WERI-Rb-1 (cell line): ENCODE data around the gene ABHD17C.

ENCODE experiments used
- DNase-seq: peaks from one replicate; pipeline ENCODE4 v3.0.0-alpha.2; 2020
- H3K27ac ChIP-seq: fragments of 250-450 bp; sonication (Bioruptor Pico); 2 replicates; pipeline ENCODE4 v1.5.1; 2020; ENCODE audit warnings: mild to moderate bottlenecking, moderate library complexity
- H3K27me3 ChIP-seq: fragments of 250-450 bp; sonication (Bioruptor Pico); 2 replicates; pipeline ENCODE4 v1.5.1; 2021; ENCODE audit warnings: mild to moderate bottlenecking, low read depth, moderate library complexity; ENCODE audit not compliant: insufficient read depth, severe bottlenecking
- H3K36me3 ChIP-seq: fragments of 250-450 bp; sonication (Bioruptor Pico); 2 replicates; pipeline ENCODE4 v1.5.1; 2020; ENCODE audit warnings: mild to moderate bottlenecking, moderate library complexity
- H3K4me3 ChIP-seq: 2 replicates; pipeline ENCODE4 v1.5.1; 2011; ENCODE audit warnings: low read depth, mild to moderate bottlenecking, control low read depth, low read length
- H3K9me3 ChIP-seq: fragments of 250-450 bp; sonication (Bioruptor Pico); 2 replicates; pipeline ENCODE4 v1.5.1; 2021; ENCODE audit warnings: mild to moderate bottlenecking, moderate library complexity; ENCODE audit not compliant: severe bottlenecking
- TF ChIP-seq, protein P1 (sequence below): IDR thresholded peaks from 2 replicates; pipeline ENCODE4 v1.5.1; 2011; ENCODE audit warnings: low read depth, mild to moderate bottlenecking, control low read depth, inconsistent platforms, low read length

ABHD17C gene

DNA sequence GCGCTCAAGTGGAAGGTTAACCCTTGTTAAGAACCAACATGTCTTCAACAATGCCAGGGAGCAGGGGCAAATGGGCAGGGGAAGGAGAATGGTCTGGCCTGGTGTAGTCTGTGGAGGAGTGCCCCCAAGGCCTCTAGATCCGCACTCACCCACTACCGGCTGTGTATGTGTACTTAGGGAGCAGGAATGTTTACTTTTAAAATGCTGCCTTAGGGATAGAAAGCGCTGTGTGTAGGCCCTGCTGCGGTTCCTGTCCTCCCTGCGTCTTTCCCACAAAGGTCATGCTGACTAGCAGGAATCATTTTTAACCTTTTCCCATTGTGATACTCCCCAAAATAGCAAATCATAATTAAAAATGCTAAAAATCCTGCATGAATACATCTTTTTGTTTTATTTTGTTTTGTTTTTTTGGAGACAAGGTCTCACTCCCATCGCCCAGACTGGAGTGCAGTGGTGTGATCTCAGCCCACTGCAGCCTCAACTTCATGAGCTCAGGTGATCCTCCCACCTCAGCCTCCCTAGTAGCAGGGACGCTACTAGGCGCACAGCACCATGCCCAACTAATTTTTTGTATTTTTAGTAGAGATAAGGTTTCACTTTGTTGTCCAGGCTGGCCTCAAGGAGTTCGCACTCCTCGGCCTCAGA, 48.2 kb downstream of the ABHD17C start:
- no peak for DNase-seq

DNA sequence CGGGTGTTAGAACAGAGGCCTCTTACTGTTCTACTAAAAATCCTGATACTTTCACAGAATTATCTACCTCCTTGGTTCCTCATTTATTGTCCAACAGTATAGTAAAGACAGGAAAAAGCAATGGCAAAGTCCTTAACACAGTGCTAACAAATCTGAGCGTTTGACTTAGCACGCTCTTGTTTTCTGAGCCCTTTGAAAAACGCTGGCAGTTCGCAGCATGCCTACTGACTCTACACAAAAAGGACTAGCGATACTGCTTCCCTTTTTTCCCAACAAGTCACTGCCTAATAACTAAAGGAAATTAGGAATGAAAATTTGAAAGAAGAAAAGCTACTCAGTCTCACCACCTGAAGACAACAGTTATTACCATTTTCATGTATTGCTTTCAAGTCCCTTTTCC, 49.3 kb downstream of the ABHD17C start:
- no peaks in the 10 kb centered on the region for H3K27me3 ChIP-seq
- no peak overlapping the region for H3K27ac ChIP-seq
- TF ChIP-seq, protein P1, sequence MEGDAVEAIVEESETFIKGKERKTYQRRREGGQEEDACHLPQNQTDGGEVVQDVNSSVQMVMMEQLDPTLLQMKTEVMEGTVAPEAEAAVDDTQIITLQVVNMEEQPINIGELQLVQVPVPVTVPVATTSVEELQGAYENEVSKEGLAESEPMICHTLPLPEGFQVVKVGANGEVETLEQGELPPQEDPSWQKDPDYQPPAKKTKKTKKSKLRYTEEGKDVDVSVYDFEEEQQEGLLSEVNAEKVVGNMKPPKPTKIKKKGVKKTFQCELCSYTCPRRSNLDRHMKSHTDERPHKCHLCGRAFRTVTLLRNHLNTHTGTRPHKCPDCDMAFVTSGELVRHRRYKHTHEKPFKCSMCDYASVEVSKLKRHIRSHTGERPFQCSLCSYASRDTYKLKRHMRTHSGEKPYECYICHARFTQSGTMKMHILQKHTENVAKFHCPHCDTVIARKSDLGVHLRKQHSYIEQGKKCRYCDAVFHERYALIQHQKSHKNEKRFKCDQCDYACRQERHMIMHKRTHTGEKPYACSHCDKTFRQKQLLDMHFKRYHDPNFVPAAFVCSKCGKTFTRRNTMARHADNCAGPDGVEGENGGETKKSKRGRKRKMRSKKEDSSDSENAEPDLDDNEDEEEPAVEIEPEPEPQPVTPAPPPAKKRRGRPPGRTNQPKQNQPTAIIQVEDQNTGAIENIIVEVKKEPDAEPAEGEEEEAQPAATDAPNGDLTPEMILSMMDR = no peak
- H3K9me3 ChIP-seq = no peaks in the 10 kb centered on the region
- H3K36me3 ChIP-seq = no peaks in the 10 kb centered on the region
- no peak overlapping the region for H3K4me3 ChIP-seq
- DNase-seq = no peak

More for the DNA sequence above, 48.2 kb downstream of the ABHD17C start:
- TF ChIP-seq, protein P1 = no peak
- Histone ChIP-seq H3K36me3 (no peaks in the 10 kb centered on the region), H3K27me3 (no peaks in the 10 kb centered on the region), H3K9me3 (no peaks in the 10 kb centered on the region), H3K27ac (no peak overlapping the region), H3K4me3 (no peak overlapping the region)

DNA sequence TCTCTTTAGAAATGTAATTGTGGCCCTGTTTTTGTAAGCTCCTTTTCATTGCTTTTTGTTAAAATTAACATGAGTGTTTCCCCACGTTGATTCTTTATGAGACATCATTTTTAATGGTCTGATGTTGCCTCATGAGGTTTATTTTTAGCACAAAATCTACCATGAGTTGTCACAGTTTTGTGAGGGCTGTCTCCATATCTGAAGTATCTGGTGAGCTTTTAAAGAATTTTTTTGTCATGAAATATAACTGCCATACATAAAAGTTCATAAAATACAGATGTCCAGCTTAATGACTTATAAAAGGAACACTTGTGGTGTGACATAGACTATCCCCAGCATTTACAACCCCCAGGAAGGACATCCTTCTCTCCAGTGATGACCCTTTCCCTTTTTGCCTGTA, 49.7 kb downstream of the ABHD17C start:
- Histone ChIP-seq H3K9me3 (no peaks in the 10 kb centered on the region), H3K27ac (no peak overlapping the region), H3K4me3 (no peak overlapping the region), H3K27me3 (no peaks in the 10 kb centered on the region), H3K36me3 (no peaks in the 10 kb centered on the region)
- TF ChIP-seq, protein P1 = no peak
- no peak for DNase-seq

DNA sequence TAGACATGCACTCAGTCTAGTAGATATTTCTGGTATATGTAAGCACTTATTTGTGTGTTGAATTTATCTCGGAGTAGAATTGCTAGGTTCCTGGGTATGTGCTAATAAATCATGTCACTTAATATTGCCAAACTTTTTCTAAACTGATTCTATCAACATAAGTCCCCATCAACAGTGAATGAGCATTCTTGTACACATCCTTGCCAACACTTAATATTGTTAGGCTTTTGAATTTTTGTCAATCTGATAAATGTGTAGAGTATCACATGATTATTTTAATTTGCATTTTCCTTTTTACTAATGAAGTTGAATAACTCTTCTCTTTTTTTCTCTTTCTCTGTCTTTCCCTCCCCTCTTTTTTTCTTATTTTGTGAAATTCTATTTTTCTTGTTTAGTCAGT, 50.8 kb downstream of the ABHD17C start:
- H3K27ac ChIP-seq = no peak overlapping the region
- no peaks in the 10 kb centered on the region for H3K27me3 ChIP-seq
- no peak for DNase-seq
- H3K9me3 ChIP-seq = no peaks in the 10 kb centered on the region
- TF ChIP-seq, protein P1 = no peak
- no peaks in the 10 kb centered on the region; the same call in 1 of the 2 replicates for H3K36me3 ChIP-seq
- H3K4me3 ChIP-seq = no peak overlapping the region

DNA sequence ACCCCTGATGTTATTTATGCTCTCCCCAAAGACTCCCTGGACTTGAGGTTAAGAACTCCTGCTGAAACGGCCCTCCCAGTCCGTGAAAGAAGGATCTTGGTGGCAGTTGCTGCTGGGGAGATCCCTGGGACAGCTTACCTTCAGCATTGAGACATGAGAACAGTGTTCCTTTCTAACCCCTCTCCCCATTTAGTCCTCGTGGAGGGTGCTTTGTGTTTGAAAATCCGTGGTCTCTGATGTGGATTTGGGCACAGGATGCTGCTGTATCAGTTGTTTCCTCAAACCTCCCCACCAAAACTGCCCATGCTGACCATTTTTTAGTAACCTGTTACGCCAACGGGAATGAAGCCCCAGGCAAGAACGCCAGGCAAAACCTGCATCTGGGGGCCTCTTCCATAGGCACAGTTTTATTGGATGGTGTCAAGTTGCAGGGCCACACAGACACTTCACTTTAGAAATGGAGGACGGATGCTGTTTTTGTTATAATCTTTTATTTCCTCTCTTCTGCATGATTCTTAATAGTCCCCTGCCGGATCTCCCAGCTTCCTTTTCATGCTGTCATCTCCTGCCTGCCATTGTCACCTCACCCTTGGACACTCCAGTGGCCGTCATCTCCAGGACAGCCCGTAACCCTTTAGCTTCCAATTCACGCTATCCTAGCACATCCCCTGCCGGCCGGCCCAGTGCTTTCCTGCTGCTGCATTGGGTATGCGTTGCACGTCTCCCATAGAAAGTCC, 52.4 kb downstream of the ABHD17C start:
- Histone ChIP-seq H3K9me3 (no peaks in the 10 kb centered on the region), H3K27me3 (no peaks in the 10 kb centered on the region), H3K27ac (no peak overlapping the region), H3K36me3 (no peaks in the 10 kb centered on the region; the same call in 1 of the 2 replicates), H3K4me3 (no peak overlapping the region)
- DNase-seq = no peak
- TF ChIP-seq, protein P1 = 0 out of 2 replicates have a peak, but pooled peaks have one; percentile 6
